ENCODE data around the gene AGPAT2.
A peak's percentile ranks its signal among the peaks of the same experiment; 100 is the strongest.

The AGPAT2 gene

GRCh38 chr9:136687721-136688223, 515 bp upstream of the AGPAT2 start:
- DNase-seq: no peak

- DNase-seq: no peak
These were observed 793 bp downstream of the AGPAT2 start for GRCh38 chr9:136686534-136686793.

GRCh38 chr9:136685790-136686533, 1.3 kb downstream of the AGPAT2 start:
- no peak for DNase-seq

GRCh38 chr9:136685216-136685615, 2.0 kb downstream of the AGPAT2 start:
- DNase-seq: no peak

- no peak for DNase-seq
These were observed 2.5 kb downstream of the AGPAT2 start for GRCh38 chr9:136684799-136685198.

GRCh38 chr9:136684339-136684738, 2.9 kb downstream of the AGPAT2 start:
- DNase-seq: no peak

GRCh38 chr9:136683755-136684154, 3.5 kb downstream of the AGPAT2 start:
- no peak for DNase-seq

- DNase-seq: no peak
These were observed 4.0 kb downstream of the AGPAT2 start for GRCh38 chr9:136683173-136683745.

GRCh38 chr9:136682710-136683109, 4.5 kb downstream of the AGPAT2 start:
- no peak for DNase-seq

- no peak for DNase-seq
These were observed 5.1 kb downstream of the AGPAT2 start for GRCh38 chr9:136681945-136682699.

- DNase-seq: no peak
These were observed 6.2 kb downstream of the AGPAT2 start for GRCh38 chr9:136681029-136681428.

GRCh38 chr9:136679431-136679941, 7.8 kb downstream of the AGPAT2 start:
- DNase-seq: peak in 1 of 2 experiments; percentile 12

GRCh38 chr9:136678624-136679023, 8.6 kb downstream of the AGPAT2 start:
- no peak for DNase-seq

GRCh38 chr9:136678034-136678433, 9.2 kb downstream of the AGPAT2 start:
- no peak for DNase-seq

- no peak for DNase-seq
These were observed 10.2 kb downstream of the AGPAT2 start for GRCh38 chr9:136676920-136677686.

GRCh38 chr9:136676297-136676794, 10.9 kb downstream of the AGPAT2 start:
- DNase-seq: no peak

GRCh38 chr9:136675477-136676296, 11.6 kb downstream of the AGPAT2 start:
- DNase-seq: no peak

- DNase-seq: no peak
These were observed 12.4 kb downstream of the AGPAT2 start for GRCh38 chr9:136674786-136675349.

GRCh38 chr9:136673975-136674785, 13.1 kb downstream of the AGPAT2 start:
- DNase-seq: no peak

Measured in cerebellar nuclear complex (tissue), 1 donor.